HEK293T (cell line): Measurements from ENCODE around the gene LRP1B.

ENCODE experiments used
- BHLHE40 ChIP-seq: fragments of 450-650 bp; IDR thresholded peaks from 2 replicates; pipeline ENCODE4 v1.6.1; 2016; ENCODE audit warnings: mild to moderate bottlenecking, moderate library complexity, borderline replicate concordance
- ELF4 ChIP-seq: fragments of 450-650 bp; IDR thresholded peaks from 2 replicates; pipeline ENCODE4 v1.6.1; 2017; ENCODE audit warnings: antibody characterized with exemption
- FOXA1 ChIP-seq: fragments of 450-650 bp; IDR thresholded peaks from 2 replicates; pipeline ENCODE4 v1.6.1; 2016; ENCODE audit warnings: mild to moderate bottlenecking
- FOXM1 ChIP-seq: fragments of 450-650 bp; IDR thresholded peaks from 2 replicates; pipeline ENCODE4 v1.6.1; 2017; ENCODE audit warnings: mild to moderate bottlenecking, borderline replicate concordance
- HDGF ChIP-seq: fragments of 450-650 bp; IDR thresholded peaks from 2 replicates; pipeline ENCODE4 v1.6.1; 2017; ENCODE audit warnings: antibody characterized with exemption, borderline replicate concordance
- NFRKB ChIP-seq: fragments of 450-650 bp; IDR thresholded peaks from 2 replicates; pipeline ENCODE4 v1.6.1; 2016; ENCODE audit warnings: mild to moderate bottlenecking, moderate library complexity
- PKNOX1 ChIP-seq: fragments of 450-650 bp; IDR thresholded peaks from 2 replicates; pipeline ENCODE4 v1.6.1; 2016
- SP1 ChIP-seq: fragments of 450-650 bp; IDR thresholded peaks from 2 replicates; pipeline ENCODE4 v1.6.1; 2017
- TARDBP ChIP-seq: fragments of 450-650 bp; IDR thresholded peaks from 2 replicates; pipeline ENCODE4 v1.6.1; 2016

- TF ChIP-seq BHLHE40 (no peak), PKNOX1 (no peak), FOXM1 (no peak), HDGF (no peak), SP1 (no peak), ELF4 (no peak), TARDBP (no peak), FOXA1 (no peak), NFRKB (no peak)
Measured at GRCh38 chr2:141519906-141520305, 610.9 kb downstream of the LRP1B start.
